ENCODE measurements around the gene WBP1L.

DNA sequence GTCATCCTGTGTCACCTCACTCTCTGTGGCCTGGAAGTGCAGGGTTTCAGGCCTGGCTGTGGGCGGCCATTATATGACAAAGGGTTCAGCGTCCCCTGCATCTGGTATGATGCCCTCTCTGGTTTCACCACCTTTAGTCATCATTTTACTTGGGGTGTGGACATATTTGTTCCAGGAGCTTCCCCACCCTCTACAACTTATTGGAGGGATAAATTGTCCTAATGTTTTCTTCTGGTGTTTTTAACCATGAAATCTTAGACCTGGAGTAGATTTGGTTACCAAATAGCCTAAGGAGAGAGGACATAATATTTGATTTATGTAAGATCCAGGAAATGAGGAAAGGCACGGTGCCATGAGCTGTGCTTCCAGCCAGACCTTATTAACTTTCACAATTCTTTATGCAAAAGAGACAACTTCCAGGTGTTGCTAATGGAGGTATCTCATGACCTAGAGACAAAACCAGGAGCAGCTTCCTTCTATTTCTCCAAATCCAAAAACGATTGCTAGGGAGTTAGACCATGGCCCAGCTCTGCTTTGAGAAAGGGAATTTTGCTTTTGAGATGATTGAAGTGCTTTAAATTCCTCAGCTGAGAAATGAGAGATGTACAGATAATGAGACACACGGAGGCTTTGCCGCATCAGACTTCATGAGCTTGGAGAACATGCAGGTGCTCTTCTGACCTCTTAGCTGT is 20.9 kb downstream of the WBP1L start:
- TF ChIP-seq CTCF (IDR thresholded peaks at IDR 0.05; ENCODE audit: low read depth, low read length, poor library complexity, severe bottlenecking) (no peak), EZH2phosphoT487 (IDR thresholded peaks at IDR 0.05; ENCODE audit: borderline replicate concordance, low read length) (no peak)

All from DOHH2 (cell line).